PFSK-1 (cell line): Measurements from ENCODE around the gene TNRC6C.

Experiments used
- FOXP2 ChIP-seq: optimal IDR thresholded peaks from 2 replicates; pipeline ENCODE3; 2011; ENCODE audit warnings: borderline replicate concordance, control low read depth, inconsistent platforms; ENCODE audit not compliant: insufficient read depth; ENCODE audit errors: extremely low read length, extremely low read depth
- POLR2AphosphoS5 ChIP-seq: IDR thresholded peaks from 2 replicates; pipeline ENCODE4 v1.6.1; 2012; ENCODE audit warnings: low read depth, mild to moderate bottlenecking, control low read depth, low read length, moderate library complexity
- SIN3A ChIP-seq: IDR thresholded peaks from 2 replicates; pipeline ENCODE4 v1.6.1; 2012; ENCODE audit warnings: mild to moderate bottlenecking, low read length, moderate library complexity, borderline replicate concordance; ENCODE audit not compliant: insufficient read depth
- TAF1 ChIP-seq: IDR thresholded peaks from 2 replicates; pipeline ENCODE4 v1.6.1; 2012; ENCODE audit warnings: low read length, control low read depth, borderline replicate concordance; ENCODE audit not compliant: insufficient read depth
- TF ChIP-seq, protein P1 (sequence below), 2 experiments: IDR thresholded peaks; 2 replicates each; pipeline versions ENCODE4 v1.6.1 to v1.8.0; 2011 to 2012; ENCODE audit warnings: low read depth in 2 of 2, low read length in 2 of 2, control low read depth in 1 of 2, inconsistent platforms in 1 of 2, mild to moderate bottlenecking in 1 of 2, moderate library complexity in 1 of 2; ENCODE audit not compliant: insufficient read depth in 1 of 2

The TNRC6C gene

DNA sequence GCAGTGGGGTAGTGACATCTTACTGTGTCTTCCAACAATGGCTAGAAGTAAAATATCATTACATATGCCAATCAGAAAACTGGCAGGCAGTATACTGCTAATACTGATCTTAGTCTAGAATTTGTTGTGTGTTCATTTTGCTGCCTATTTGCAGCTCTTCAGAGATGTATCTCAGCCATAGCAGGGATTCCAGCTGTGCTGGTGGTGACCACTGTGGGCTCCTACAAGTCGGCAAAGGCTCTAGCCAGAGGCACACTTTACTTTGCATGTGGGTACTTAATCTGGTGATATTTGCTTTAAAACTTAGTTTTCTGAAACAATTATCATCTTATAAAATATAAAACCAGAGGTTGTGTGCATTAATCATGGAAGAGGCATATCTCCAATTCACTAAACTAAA is 100.1 kb downstream of the TNRC6C start:
- TF ChIP-seq POLR2AphosphoS5 = no peak
- TF ChIP-seq SIN3A = no peak
- TF ChIP-seq, protein P1, sequence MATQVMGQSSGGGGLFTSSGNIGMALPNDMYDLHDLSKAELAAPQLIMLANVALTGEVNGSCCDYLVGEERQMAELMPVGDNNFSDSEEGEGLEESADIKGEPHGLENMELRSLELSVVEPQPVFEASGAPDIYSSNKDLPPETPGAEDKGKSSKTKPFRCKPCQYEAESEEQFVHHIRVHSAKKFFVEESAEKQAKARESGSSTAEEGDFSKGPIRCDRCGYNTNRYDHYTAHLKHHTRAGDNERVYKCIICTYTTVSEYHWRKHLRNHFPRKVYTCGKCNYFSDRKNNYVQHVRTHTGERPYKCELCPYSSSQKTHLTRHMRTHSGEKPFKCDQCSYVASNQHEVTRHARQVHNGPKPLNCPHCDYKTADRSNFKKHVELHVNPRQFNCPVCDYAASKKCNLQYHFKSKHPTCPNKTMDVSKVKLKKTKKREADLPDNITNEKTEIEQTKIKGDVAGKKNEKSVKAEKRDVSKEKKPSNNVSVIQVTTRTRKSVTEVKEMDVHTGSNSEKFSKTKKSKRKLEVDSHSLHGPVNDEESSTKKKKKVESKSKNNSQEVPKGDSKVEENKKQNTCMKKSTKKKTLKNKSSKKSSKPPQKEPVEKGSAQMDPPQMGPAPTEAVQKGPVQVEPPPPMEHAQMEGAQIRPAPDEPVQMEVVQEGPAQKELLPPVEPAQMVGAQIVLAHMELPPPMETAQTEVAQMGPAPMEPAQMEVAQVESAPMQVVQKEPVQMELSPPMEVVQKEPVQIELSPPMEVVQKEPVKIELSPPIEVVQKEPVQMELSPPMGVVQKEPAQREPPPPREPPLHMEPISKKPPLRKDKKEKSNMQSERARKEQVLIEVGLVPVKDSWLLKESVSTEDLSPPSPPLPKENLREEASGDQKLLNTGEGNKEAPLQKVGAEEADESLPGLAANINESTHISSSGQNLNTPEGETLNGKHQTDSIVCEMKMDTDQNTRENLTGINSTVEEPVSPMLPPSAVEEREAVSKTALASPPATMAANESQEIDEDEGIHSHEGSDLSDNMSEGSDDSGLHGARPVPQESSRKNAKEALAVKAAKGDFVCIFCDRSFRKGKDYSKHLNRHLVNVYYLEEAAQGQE (IDR thresholded peaks at IDR 0.05; ENCODE audit: insufficient read depth in 1 of 2, low read depth in 2 of 2, low read length in 2 of 2) = no peak
- no peak for TF ChIP-seq TAF1
- no peak for TF ChIP-seq FOXP2

DNA sequence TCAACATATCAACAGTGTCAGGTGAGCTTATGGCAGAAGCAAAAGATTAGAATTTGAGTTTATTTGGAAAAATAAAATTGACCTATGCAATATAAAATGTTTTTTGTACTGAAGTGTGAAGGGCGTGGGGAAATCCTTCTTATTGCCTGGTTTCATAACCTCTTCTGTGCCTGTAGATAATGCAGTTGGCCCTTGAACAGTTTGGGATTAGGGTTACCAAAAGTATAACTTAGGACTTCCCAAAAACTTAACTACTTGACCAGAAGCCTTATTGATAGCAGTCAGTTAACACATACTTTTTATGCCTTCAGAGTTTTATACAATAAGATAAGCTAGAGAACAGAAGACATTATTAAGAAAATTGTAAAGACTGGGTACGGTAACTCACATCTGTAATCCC is 104.1 kb downstream of the TNRC6C start:
- TF ChIP-seq TAF1 (no peak), SIN3A (no peak), POLR2AphosphoS5 (no peak), FOXP2 (no peak)
- TF ChIP-seq, protein P1 (IDR thresholded peaks at IDR 0.05; ENCODE audit: insufficient read depth in 1 of 2, low read depth in 2 of 2, low read length in 2 of 2) = no peak

DNA sequence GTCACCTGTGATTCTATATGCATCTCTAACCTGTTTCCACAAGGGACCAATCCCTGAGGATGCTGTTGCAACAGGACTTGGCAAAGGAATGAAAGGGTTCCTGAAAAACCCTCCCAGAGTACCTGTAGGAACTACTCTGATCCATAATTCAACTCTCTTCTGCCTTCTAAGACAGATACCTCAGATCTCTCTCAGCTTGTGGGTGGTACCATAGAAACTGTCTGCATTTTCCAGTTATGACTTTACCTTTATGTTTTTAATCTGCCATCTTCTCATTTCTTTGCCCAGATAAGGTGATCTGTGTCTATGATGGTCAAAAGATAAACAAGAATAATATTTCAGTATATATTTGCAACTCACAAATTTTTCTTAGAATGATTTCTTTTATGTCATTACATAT is 105.0 kb downstream of the TNRC6C start:
- TF ChIP-seq POLR2AphosphoS5 (no peak), FOXP2 (no peak), SIN3A (no peak), TAF1 (no peak)

DNA sequence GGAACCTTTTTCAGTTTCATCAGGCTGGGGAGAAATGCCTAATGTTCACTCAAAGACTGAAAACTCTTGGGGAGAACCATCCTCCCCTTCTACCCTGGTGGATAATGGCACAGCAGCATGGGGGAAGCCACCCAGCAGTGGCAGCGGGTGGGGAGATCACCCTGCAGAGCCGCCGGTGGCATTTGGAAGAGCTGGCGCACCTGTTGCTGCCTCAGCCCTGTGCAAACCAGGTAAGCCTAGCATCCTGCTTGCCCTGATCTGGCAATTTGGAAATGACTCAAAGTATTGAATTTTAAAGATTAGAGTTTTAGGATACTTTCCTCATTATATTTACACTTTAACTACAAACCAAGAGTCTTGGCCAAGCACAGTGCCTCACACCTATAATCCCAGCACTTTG is 106.2 kb downstream of the TNRC6C start:
- TF ChIP-seq POLR2AphosphoS5 = no peak
- TF ChIP-seq FOXP2 = no peak
- no peak for TF ChIP-seq SIN3A
- no peak for TF ChIP-seq TAF1
- TF ChIP-seq, protein P1 (IDR thresholded peaks at IDR 0.05; ENCODE audit: insufficient read depth in 1 of 2, low read depth in 2 of 2, low read length in 2 of 2) = no peak

DNA sequence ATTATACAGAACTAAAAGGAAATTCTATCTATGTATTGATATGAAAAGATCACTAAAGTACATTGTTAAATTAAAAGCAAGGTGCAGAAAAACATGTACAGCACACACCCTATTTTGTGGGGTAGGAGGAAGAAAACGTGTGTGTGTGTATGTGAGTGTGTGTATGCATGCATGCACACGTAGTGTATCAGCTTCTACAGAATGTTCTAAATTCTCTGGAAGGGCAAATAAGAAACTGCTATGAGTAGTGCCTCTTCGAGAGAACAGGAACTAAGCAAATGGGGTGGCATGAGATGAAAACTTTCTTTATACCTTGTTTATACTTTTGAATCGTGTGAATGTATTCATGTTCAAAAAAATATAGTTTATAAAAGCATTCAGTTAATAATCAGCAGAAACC is 111.2 kb downstream of the TNRC6C start:
- TF ChIP-seq, protein P1 (IDR thresholded peaks at IDR 0.05; ENCODE audit: insufficient read depth in 1 of 2, low read depth in 2 of 2, low read length in 2 of 2) = no peak
- TF ChIP-seq SIN3A = no peak
